Loucy (cell line): ENCODE measurements around the gene SLC25A18.

Source experiments
- CTCF ChIP-seq: fragments of 200-600 bp; sonication (generic); conservative IDR thresholded peaks from 2 replicates; pipeline ENCODE4 v1.5.1; 2014; ENCODE audit warnings: mild to moderate bottlenecking, antibody characterized with exemption, low read length
- EZH2phosphoT487 ChIP-seq: fragments of 200-600 bp; IDR thresholded peaks from 2 replicates; pipeline ENCODE4 v1.6.1; 2018; ENCODE audit warnings: antibody characterized with exemption, mild to moderate bottlenecking, moderate library complexity, borderline replicate concordance

GRCh38 chr22:17596226-17596625 is 32.9 kb downstream of the SLC25A18 start:
- no peak for TF ChIP-seq CTCF
- TF ChIP-seq EZH2phosphoT487 = no peak
